Measurements from ENCODE around the gene OTOGL. TPM values are rescaled to one million over a fixed set of nuclear protein-coding genes. Genes with fewer than 3 reads are reported as not detected.

Gene OTOGL
- polyA plus RNA-seq, 1 of the 3 experiments (the other 2 are of a cell fraction): 0.61 TPM

DNA sequence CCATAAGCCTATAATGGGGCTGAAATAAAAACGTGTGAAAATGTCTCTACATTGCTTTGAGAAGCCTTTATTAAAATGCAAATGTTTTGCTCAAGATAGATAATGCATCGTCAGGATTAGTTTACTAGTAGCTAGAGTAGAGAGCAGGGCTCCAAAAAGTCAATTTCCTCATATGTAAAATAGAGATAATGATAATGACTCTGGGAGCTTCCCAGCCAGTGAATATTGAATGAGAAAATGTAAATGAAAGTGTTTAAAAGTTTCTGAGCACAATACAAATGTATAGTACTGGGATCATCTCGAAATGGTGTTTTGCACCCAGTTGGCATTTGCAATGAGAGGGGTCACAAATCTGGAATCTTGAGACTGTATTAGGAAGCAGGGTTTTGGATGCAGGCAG, 135.3 kb downstream of the OTOGL start:
- no peak overlapping the region for H3K4me3 ChIP-seq (ENCODE audit: low read depth in 2 of 2, low read length in 1 of 2)
- H3K9me3 ChIP-seq: no peaks in the 10 kb centered on the region
- H3K9ac ChIP-seq: no peak overlapping the region
- no peak overlapping the region for H3K27ac ChIP-seq (ENCODE audit: low read depth in 2 of 2, low read length in 1 of 2)
- H2AFZ ChIP-seq (ENCODE audit: low read depth): no peak overlapping the region
- H3K27me3 ChIP-seq (ENCODE audit: insufficient read depth): peaks cover 4% of the 10 kb centered on the region; the same call in 1 of the 2 replicates
- no peak for DNase-seq
- no peaks in the 10 kb centered on the region; a peak in 1 of 4 replicates for H3K4me1 ChIP-seq (ENCODE audit: control insufficient read depth in 1 of 2, insufficient read depth in 2 of 2, low read depth in 1 of 2, low read length in 1 of 2)
- H3K79me2 ChIP-seq (ENCODE audit: insufficient read depth): no peaks in the 10 kb centered on the region
- H3F3A ChIP-seq (replicated peaks; ENCODE audit: insufficient read depth): no peaks in the 10 kb centered on the region
- H3K9me2 ChIP-seq: no peaks in the 10 kb centered on the region
- no peak for TF ChIP-seq SIN3A (IDR thresholded peaks at IDR 0.05; ENCODE audit: borderline replicate concordance, low read depth, low read length)
- no peak for TF ChIP-seq ELF1 (IDR thresholded peaks at IDR 0.05)
- TF ChIP-seq, protein P1, sequence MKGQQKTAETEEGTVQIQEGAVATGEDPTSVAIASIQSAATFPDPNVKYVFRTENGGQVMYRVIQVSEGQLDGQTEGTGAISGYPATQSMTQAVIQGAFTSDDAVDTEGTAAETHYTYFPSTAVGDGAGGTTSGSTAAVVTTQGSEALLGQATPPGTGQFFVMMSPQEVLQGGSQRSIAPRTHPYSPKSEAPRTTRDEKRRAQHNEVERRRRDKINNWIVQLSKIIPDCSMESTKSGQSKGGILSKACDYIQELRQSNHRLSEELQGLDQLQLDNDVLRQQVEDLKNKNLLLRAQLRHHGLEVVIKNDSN (IDR thresholded peaks at IDR 0.05; ENCODE audit: borderline replicate concordance, low read depth): no peak
- no peaks in the 10 kb centered on the region for H3K36me3 ChIP-seq (replicated peaks in 1 of 2; ENCODE audit: control insufficient read depth in 1 of 2, insufficient read depth in 2 of 2, low read length in 1 of 2)
- POLR2A ChIA-PET: no interaction called here
- H3K4me2 ChIP-seq: peak overlapping the region; percentile 27; the same call in 1 of the 2 replicates
- no peaks in the 10 kb centered on the region for H4K20me1 ChIP-seq (ENCODE audit: insufficient read depth)
- 3% methylated on average over 3 of the region's 3 CpGs for WGBS (ENCODE audit: low lambda C conversion rate)
- CTCF ChIA-PET: no interaction called here

DNA sequence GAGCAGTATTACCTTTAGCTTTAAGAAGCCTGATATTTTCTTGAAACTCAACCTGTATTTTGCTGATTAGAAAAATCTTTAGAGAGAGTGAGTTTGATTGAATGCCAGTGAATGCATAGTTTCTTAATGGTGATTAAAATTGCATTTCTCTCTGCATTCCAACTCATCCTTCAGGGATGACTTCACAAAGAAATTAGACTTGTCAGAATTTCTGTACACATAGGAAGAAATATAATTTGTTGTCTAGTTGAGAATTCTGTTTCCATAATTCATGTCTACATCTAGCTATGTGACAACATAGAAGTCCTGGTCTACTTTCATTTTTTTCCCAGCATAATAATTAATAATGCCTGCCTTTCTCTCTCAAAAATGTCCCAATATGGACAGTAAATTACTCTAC, 136.6 kb downstream of the OTOGL start:
- no peak for TF ChIP-seq SMC3 (IDR thresholded peaks at IDR 0.05; ENCODE audit: low read depth, low read length)
- no peak for TF ChIP-seq MXI1 (IDR thresholded peaks at IDR 0.05; ENCODE audit: low read depth, low read length)
- TF ChIP-seq, protein P2, sequence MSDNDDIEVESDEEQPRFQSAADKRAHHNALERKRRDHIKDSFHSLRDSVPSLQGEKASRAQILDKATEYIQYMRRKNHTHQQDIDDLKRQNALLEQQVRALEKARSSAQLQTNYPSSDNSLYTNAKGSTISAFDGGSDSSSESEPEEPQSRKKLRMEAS (IDR thresholded peaks at IDR 0.05; ENCODE audit: low read depth): no peak
- no peak for TF ChIP-seq GATA2 (CRISPR knock-in tag; IDR thresholded peaks at IDR 0.05)
- TF ChIP-seq, protein P3, sequence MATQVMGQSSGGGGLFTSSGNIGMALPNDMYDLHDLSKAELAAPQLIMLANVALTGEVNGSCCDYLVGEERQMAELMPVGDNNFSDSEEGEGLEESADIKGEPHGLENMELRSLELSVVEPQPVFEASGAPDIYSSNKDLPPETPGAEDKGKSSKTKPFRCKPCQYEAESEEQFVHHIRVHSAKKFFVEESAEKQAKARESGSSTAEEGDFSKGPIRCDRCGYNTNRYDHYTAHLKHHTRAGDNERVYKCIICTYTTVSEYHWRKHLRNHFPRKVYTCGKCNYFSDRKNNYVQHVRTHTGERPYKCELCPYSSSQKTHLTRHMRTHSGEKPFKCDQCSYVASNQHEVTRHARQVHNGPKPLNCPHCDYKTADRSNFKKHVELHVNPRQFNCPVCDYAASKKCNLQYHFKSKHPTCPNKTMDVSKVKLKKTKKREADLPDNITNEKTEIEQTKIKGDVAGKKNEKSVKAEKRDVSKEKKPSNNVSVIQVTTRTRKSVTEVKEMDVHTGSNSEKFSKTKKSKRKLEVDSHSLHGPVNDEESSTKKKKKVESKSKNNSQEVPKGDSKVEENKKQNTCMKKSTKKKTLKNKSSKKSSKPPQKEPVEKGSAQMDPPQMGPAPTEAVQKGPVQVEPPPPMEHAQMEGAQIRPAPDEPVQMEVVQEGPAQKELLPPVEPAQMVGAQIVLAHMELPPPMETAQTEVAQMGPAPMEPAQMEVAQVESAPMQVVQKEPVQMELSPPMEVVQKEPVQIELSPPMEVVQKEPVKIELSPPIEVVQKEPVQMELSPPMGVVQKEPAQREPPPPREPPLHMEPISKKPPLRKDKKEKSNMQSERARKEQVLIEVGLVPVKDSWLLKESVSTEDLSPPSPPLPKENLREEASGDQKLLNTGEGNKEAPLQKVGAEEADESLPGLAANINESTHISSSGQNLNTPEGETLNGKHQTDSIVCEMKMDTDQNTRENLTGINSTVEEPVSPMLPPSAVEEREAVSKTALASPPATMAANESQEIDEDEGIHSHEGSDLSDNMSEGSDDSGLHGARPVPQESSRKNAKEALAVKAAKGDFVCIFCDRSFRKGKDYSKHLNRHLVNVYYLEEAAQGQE (IDR thresholded peaks at IDR 0.05; ENCODE audit: low read depth, low read length): no peak
- no peak for TF ChIP-seq TCF12 (IDR thresholded peaks at IDR 0.05)
- Histone ChIP-seq H3K9ac (no peak overlapping the region), H3K79me2 (ENCODE audit: insufficient read depth) (no peaks in the 10 kb centered on the region), H3K27me3 (ENCODE audit: insufficient read depth) (no peaks in the 10 kb centered on the region), H3K36me3 (replicated peaks in 1 of 2; ENCODE audit: control insufficient read depth in 1 of 2, insufficient read depth in 2 of 2, low read length in 1 of 2) (no peaks in the 10 kb centered on the region), H3K4me1 (ENCODE audit: control insufficient read depth in 1 of 2, insufficient read depth in 2 of 2, low read depth in 1 of 2, low read length in 1 of 2) (no peaks in the 10 kb centered on the region), H3K27ac (ENCODE audit: low read depth in 2 of 2, low read length in 1 of 2) (no peak overlapping the region), H3K4me3 (ENCODE audit: low read depth in 2 of 2, low read length in 1 of 2) (no peak overlapping the region), H2AFZ (ENCODE audit: low read depth) (no peak overlapping the region), H3K9me3 (no peaks in the 10 kb centered on the region), H3K4me2 (no peak overlapping the region), H3K9me2 (no peaks in the 10 kb centered on the region), H3F3A (replicated peaks; ENCODE audit: insufficient read depth) (no peaks in the 10 kb centered on the region), H4K20me1 (ENCODE audit: insufficient read depth) (no peaks in the 10 kb centered on the region)
- POLR2A ChIA-PET: no interaction called here
- CTCF ChIA-PET: no interaction called here
- DNase-seq: no peak
